Heart left ventricle (tissue), 13 donors: ENCODE data around the gene IPO4.

Source experiments
- CTCF ChIP-seq, 12 donors: fragments of 200-600 bp; sonication (generic) in 4 of 12; IDR thresholded peaks; one replicate each; pipeline versions ENCODE4 v1.5.0 to v1.8.0; 2018 to 2022; ENCODE audit warnings: antibody characterized with exemption in 12 of 12, mild to moderate bottlenecking in 5 of 12
- POLR2A ChIP-seq, 2 donors: fragments of 450-650 bp; IDR thresholded peaks; one replicate each; pipeline ENCODE4 v1.6.1; 2017; ENCODE audit warnings: antibody characterized with exemption in 2 of 2, mild to moderate bottlenecking in 2 of 2, moderate library complexity in 2 of 2
- donor health status: ischemic (EF 13 %, LVEDD 7.1; RV severe dilation, severe dysfunction).
- donor health status: DM: no; HTN: yes; CAD: no.
- donor health status: DM: no; HTN: no; CAD: no.
- donor health status: ischemic (EF 25% LVEDD 6.9; RV normal size, moderate dysfunction).
- donor health status: ischemic (EF 25% LVEDD 5.7; RV mildly dilated, moderate dysfunction).
- donor health status: ischemic (EF 35%, LVEDD 5.7; RV mildly dilated, moderate dysfunction).
- donor health status: nonischemic (EF 11% LVEDD 7.7; RV severe dilation, severe dysfunction).
- donor health status: DM: yes; HTN: yes; CAD: no.
- donor health status: PGD.
- donor health status: ischemic (EF 29% LVEDD 5.4; RV normal size, mild dysfunction).
- donor health status: nonischemic (EF 23%, LVEDD 6.1; RV moderate dilation, normal function).

DNA sequence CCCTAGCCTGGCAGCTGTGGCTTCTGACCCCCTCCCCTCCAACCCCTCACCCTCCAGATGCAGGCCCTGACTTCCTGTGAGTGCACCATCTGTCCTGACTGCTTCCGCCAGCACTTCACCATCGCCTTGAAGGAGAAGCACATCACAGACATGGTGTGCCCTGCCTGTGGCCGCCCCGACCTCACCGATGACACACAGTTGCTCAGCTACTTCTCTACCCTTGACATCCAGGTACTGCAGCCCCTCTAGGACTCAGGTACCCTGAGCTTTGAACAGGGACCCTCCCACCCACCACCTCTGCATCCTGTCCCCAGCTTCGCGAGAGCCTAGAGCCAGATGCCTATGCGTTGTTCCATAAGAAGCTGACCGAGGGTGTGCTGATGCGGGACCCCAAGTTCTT is 33.5 kb downstream of the IPO4 start:
- TF ChIP-seq CTCF (IDR thresholded peaks at IDR 0.05) (no peak), POLR2A (IDR thresholded peaks at IDR 0.05) (no peak)
